Islet precursor cell (in vitro differentiated cells): ENCODE data around the gene HES7.
"Not testable (repeated sequence)": the region's sequence is repeated elsewhere in the genome, so short reads cannot be mapped to it uniquely, and the experiment has no call there.

Source experiments
- DNase-seq: peaks from one replicate; pipeline ENCODE4 v3.0.0-alpha.2; 2018

Gene HES7

GRCh38 chr17:8095361-8095760, 28.5 kb downstream of the HES7 start:
- no peak for DNase-seq

- DNase-seq: no peak
Observed at GRCh38 chr17:8091033-8091687, 32.7 kb downstream of the HES7 start.

GRCh38 chr17:8089728-8090127, 34.2 kb downstream of the HES7 start:
- no peak for DNase-seq

- no peak for DNase-seq
Observed at GRCh38 chr17:8087952-8088230, 36.0 kb downstream of the HES7 start.

GRCh38 chr17:8087075-8087951, 36.6 kb downstream of the HES7 start, which contains the start of gene ALOX12B:
TSS of gene ALOX12B (minus strand) at chr17:8087716. CDS start at chr17:8087442, 274 bp downstream.
- no peak for DNase-seq

GRCh38 chr17:8084250-8084649, 39.7 kb downstream of the HES7 start:
- no peak for DNase-seq

- no peak for DNase-seq
Observed at GRCh38 chr17:8082292-8082691, 41.6 kb downstream of the HES7 start.

GRCh38 chr17:8081876-8082275, 42.0 kb downstream of the HES7 start:
- DNase-seq: no peak

- no peak for DNase-seq
Observed at GRCh38 chr17:8080799-8081219, 43.1 kb downstream of the HES7 start.

GRCh38 chr17:8080208-8080798, 43.6 kb downstream of the HES7 start:
- no peak for DNase-seq

- DNase-seq: peak; percentile 88
Observed at GRCh38 chr17:8079291-8080207, 44.4 kb downstream of the HES7 start.

GRCh38 chr17:8077939-8078338, 46.0 kb downstream of the HES7 start:
- not testable (repeated sequence) for DNase-seq

GRCh38 chr17:8076502-8077266, 47.2 kb downstream of the HES7 start:
- no peak for DNase-seq

- DNase-seq: no peak
Observed at GRCh38 chr17:8075574-8076342, 48.1 kb downstream of the HES7 start.

- DNase-seq: no peak
Observed at GRCh38 chr17:8075081-8075480, 48.8 kb downstream of the HES7 start.

GRCh38 chr17:8074554-8074953, 49.4 kb downstream of the HES7 start:
- DNase-seq: no peak

- DNase-seq: peak; percentile 90
Observed at GRCh38 chr17:8073627-8074484, 50.0 kb downstream of the HES7 start.

GRCh38 chr17:8072729-8073461, 51.0 kb downstream of the HES7 start:
- no peak for DNase-seq

GRCh38 chr17:8072341-8072728, 51.6 kb downstream of the HES7 start:
- DNase-seq: no peak

- DNase-seq: no peak
Observed at GRCh38 chr17:8071496-8071895, 52.4 kb downstream of the HES7 start.
